Activated T-helper 1 cell treated with anti-CD3 and anti-CD28 coated beads, Interleukin-2, amount 50 U/mL, for 16 hours (primary cell): ENCODE measurements around the gene JSRP1.
A peak's percentile ranks its signal among the peaks of the same experiment; 100 is the strongest.
"Not testable (repeated sequence)": the region's sequence is repeated elsewhere in the genome, so short reads cannot be mapped to it uniquely, and the experiment has no call there.

Source experiments
- DNase-seq, 2 donors: peaks; one replicate each; pipeline ENCODE4 v3.0.0-alpha.2; 2020; ENCODE audit warnings: low read depth in 1 of 2, low spot score in 1 of 2

Gene JSRP1

DNA sequence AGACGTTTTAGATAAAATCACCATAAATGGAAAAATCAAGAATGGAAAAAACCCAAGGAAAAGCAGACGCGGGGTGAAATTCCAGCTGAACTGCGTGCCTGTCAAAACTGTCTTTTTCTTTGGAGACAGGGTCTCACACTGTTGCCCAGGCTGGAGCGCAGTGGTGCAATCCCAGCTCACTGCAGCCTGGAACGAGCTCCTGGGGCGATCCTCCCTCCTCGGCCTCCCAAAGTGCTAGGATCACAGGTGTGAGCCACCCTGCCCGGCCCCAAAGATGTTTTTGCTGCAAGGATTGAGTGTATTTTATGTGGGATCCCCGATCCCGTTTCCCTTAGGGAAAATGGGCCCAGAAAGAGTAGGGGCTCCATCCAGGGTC lies 26.6 kb upstream of the JSRP1 start:
- no peak for DNase-seq

DNA sequence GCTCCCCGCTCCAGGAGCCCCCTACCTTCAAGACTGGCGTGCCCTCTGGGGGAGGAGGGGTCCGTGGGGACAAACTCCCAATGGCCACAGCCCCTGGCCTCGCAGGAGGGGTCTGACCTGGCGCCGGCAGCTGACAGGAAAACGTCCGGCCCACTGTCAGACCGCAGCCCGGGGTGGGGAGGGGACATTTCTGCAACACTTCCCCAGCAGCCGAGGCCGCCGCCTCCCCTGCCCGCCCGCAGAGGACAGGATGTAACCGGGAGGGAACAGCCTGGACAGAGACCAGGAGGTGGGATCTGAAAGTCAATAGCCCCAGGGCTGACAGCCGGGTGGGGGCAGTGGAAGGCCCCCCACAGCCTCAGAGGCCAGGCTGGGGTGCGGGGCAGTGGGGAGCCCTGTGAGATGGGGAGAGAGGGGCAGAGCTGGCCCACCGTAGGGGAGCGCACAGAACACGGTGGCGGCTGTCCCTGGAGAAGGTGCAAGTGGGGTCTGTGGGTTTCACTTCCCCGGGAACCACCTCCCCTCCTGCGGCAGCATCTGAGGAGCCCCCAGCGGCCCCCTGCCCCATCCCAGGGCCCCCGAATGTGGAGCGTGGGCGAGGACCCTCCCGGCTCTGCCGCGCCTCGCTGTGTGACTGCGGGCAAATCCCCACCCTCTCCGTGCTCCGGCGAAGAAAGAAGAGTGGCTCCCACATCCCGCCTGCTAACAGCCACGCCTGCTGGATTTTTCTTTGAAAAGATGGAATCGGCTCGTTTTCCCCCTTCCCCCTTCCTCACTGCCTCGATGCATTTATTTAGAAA lies 26.0 kb upstream of the JSRP1 start, which contains the start of gene PEAK3:
Gene PEAK3, minus strand, starts transcription at position 114 of the 800 bp plus-strand sequence. CDS start 1,244 bp downstream, outside the sequence.
- no peak for DNase-seq

DNA sequence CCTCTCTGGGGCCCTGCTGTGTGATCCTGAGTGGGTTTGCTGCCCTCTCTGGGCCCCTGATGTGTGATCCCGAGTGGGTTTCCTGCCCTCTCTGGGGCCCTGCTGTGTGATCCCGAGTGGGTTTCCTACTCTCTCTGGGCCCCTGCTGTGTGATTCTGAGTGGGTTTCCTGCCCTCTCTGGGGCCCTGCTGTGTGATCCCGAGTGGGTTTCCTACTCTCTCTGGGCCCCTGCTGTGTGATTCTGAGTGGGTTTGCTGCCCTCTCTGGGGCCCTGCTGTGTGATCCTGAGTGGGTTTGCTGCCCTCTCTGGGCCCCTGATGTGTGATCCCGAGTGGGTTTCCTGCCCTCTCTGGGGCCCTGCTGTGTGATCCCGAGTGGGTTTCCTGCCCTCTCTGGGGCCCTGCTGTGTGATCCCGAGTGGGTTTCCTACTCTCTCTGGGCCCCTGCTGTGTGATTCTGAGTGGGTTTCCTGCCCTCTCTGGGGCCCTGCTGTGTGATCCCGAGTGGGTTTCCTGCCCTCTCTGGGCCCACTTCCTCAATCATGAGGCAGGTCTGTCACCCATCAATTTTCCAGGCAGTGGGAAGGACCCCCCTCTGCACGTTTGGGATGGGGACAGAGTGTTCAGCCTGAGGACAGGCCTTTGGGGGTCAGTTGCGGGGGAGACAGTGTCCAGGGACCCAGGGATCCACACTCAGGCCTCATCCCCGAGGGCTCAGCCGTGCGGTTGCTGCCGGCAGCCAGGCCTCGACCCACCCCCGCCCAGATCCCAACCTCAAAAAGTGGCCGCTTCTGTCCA lies 25.2 kb upstream of the JSRP1 start:
- not testable (repeated sequence) for DNase-seq

DNA sequence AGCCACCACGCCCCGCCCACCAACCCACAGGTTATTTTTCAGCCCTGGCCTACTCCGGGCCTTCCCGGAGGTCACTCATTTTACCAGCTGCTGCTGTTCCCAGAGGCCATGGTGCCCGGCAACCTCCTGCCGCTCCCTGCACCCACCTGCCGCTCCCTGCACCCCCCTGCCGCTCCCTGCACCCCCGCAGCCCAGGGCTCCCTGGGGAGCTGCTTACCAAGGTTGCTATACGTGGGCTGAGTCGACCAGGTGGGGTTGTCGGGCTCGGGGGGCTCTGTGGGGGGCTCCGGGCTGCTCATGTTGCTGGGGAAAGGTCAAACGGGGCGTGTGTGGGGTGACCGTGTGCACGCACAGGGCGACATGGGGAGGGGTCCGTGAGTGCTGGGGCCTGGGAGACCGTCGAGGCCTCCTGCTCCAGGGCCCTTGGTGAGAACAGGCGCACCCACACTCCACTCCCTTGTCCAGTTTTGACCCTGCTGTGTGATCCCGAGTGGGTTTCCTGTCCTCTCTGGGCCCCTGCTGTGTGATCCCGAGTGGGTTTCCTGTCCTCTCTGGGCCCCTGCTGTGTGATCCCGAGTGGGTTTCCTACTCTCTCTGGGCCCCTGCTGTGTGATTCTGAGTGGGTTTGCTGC lies 24.5 kb upstream of the JSRP1 start:
- no peak for DNase-seq

DNA sequence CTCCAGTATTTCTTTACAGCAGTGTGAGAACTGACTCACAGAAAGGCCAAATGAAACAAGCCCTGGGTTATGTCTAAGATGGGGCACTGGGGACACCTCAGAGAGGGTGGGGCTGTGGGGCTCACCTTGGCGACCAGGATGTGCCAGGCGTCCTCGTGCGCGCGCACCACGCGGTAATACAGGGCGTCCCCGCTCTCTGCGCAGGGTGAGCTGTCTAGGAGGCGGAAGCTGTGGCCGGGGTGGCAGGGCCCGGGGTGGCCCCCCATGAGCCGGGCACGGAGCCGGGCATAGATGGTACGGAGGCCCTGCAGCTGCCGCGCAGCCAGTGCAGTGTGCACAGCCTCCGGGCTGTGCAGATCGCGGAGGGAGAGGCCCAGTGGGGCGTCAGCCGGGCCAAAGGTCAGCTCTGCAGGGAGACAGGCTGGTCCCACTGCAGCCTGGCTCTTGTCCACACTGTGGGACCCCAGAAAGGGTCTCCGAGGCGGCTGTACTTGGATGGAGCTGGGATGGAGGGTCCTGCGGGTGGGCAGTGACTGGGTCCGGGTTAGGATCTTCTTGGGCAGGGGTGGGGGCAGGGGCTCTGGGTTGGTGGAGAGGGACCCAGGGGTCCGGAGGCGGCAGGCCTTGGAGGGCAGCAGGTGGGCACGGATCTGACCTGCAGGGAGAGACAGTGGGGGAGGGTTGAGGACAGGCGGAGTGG lies 22.4 kb upstream of the JSRP1 start:
- DNase-seq: no peak

DNA sequence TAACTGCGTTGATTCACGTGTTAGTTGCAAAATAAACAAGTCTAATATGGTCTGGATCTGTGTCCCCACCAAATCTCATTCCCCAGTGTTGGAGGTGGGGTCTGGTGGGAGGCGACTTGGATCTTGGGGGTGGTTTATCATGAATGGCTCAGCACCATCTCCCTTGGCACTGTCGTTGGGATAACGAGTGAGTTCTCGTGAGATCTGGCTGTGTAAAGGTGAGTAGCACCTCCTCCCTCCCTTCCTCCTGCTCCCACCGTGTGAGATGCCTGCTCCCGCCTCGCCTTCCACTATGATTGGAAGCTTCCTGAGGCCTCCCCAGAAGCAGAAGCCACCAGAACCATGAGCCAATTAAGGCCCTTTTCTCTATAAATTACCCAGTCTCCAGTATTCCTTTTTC lies 20.9 kb upstream of the JSRP1 start:
- DNase-seq: no peak

DNA sequence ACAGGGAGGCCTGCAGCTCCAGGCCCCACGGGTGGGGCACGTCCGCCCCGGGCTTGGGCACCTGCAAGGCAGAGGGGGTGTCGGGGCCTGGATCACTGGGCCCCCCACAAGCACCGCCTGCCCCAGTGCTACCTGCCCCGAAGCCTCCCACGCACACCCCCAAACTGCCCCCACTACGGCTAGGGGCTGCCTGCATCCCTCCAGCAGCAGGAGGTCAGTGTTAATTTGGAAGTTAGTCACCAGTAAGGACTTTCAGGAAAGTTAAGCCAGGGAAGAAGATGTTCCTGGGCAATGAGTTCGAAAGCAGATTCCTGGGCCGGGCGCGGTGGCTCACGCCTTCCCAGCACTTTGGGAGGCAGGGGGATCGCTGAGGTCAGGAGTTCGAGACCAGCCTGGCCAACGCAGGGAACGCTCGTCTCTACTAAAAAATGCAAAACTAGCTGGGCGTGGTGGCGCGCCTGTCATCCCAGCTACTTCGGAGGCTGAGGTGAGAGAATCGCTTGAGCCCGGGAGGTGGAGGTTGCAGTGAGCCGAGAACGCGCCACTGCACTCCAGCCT lies 20.3 kb upstream of the JSRP1 start:
- no peak for DNase-seq

DNA sequence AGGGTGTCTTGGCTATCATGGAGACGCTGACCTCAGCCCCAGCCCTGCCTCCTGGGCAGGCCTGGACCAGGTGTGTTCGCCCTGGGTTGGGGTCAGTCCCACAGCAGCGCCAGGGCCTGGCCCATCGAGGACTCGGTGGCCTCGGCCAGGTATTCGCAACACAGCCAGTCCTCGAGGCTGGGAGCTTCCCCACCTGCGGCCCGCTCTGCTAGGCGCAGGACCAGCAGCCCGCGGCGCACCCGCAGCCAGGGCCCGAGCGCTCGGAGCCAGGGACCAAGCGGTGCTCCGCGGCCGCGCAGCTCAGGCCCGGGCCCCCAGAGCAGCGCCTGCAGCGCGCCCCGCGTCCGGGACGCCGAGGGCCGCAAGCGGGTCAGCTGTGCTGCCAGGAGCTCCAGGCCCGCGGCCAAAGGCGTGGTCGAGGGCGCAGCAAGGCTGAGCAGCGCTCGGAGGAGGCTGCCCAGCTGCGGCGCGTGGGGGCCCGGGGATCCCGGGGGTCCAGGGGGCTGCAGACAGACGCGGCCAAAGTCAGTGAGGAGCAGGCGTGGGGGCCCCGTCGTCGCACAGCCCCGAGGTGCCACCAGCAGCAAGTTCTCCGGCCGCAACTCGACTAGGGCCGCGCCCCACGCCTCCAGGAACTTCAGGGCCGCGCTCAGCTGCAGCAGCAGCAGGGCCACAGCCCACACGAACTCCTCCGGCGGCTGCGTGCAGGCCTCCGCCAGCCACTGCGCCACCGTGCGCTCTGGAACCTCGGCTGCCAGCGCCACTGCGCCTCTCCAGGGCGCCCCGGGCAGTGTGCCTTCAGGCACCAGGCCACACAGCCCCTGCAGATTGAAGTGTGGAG lies 19.6 kb upstream of the JSRP1 start:
- no peak for DNase-seq

DNA sequence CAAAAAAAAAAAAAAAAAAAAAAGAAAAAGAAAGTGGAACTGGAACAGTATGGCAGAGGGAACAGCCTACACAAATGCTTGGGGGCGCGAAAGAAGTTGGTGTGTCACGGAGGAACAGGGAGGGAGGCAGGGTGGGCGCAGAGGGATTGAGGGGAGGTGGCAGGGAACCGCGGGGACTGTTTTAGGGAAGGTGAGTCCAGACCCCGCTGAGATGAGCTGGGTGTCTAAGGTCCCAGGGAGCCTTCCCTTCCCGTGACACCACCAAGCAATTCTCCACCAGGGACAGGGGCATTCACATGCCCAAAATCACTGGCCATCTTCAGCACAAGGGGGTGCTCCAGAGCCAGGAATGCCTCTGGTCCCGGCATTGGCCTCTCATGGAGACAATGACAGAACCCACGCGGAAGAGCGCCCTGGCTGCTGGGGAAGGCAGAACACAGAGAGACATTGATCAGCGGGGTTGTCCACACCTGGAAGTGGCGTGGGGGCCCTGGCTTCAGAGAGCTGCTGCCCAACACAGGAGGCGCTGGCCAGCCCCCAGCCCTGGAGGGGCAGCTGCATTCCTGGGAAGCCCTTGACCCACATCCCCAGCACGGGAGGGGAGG lies 18.8 kb upstream of the JSRP1 start:
- DNase-seq: no peak

DNA sequence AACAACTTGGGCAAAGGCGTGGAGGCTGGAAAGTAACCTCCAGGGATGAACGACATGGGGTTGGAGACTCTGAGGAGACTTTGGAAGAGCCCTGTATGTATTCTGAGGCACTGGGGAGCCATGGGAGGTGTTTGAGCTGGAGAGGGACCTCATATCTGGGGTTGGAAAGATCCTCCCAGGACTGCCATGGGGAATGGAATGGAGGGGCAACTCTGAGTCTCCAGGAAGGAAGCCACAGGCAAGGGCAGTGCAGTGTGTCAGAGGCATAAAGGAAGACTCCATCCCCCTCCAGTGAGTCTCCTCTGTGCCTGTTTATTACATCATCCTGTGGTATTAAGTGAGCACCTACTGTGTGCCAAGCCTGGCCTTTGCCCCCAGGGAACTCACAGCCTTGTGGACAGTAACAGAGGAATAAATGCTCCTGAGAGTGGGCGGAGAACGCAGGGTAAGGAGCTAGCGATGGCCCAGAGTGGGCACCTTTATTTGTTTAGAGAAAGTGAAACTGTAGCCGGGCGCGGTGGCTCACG lies 18.0 kb upstream of the JSRP1 start:
- DNase-seq: no peak

DNA sequence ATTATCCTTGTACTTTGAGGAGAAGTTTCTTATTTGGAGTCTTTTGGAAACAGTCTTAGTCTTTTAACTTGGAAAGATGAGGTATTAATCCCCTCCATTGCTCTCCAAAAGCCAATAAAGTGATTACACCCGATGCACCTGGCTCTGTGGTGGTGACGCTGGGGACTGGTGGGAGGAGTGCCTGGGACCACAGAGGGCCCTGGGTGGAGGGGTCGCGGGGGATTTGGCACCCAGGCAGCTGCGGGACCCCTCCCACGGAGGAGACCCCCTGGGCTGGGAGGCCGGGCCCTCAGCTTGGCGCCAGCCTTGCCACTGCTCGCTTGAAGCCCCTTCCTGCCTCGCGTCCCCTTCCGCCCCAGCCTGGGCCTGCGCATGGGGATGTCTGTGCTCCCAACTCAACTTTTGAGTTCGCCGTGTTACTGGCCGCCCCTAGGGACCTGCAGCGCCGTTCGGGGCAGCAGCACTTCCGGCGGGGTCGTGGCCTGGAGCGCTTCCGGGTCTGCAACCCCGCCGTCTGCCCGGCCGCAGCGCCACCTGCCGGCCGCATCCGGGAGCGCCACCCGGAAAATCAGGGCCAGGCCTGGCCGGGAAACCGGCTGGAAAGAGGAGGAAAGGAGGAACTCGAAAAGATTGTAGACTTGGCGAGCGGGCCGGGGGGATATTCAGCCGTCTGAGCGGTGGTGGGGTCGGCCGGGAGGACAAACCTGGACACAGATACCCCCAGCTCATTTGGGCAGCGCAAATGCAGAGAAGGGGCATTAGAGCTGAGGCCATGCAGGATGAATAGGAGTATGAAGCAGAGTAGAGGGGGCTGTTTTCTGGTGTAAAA lies 17.4 kb upstream of the JSRP1 start:
- peak; percentile 52 to 71 for DNase-seq

DNA sequence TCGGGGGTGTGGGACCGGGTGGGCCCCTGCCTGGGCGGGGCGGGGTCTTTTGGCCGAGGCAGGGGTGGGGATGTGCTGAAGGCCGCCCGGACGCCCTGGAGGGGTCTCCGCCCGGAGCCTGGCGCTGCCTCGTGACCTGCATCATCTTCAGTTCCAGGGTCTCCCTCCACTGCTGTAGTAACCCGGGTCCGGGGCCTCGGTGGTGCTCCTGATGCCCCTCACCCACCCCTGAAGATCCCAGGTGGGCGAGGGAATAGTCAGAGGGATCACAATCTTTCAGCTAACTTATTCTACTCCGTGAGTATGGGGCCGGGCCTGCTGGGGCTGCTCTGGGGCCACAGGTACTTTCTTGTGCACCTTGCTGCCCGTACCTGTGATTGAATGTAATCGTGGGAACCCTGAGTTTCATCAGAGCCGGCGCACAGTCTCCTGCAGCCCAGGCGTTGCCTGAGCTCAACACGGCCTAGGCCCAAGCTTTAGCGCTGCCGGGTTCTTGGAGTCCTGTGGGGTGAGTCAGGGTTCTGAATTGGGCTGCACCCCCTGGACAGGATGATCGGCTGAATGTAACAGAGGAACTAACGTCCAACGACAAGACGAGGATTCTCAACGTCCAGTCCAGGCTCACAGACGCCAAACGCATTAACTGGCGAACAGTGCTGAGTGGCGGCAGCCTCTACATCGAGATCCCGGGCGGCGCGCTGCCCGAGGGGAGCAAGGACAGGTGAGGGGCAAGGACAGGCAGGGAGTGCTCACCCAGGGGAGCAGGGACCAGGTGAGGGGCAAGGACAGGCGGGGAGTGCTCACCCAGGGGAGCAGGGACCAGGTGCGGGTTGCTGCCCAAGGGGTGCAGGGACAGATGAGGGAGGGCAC lies 15.3 kb upstream of the JSRP1 start:
- no peak for DNase-seq

DNA sequence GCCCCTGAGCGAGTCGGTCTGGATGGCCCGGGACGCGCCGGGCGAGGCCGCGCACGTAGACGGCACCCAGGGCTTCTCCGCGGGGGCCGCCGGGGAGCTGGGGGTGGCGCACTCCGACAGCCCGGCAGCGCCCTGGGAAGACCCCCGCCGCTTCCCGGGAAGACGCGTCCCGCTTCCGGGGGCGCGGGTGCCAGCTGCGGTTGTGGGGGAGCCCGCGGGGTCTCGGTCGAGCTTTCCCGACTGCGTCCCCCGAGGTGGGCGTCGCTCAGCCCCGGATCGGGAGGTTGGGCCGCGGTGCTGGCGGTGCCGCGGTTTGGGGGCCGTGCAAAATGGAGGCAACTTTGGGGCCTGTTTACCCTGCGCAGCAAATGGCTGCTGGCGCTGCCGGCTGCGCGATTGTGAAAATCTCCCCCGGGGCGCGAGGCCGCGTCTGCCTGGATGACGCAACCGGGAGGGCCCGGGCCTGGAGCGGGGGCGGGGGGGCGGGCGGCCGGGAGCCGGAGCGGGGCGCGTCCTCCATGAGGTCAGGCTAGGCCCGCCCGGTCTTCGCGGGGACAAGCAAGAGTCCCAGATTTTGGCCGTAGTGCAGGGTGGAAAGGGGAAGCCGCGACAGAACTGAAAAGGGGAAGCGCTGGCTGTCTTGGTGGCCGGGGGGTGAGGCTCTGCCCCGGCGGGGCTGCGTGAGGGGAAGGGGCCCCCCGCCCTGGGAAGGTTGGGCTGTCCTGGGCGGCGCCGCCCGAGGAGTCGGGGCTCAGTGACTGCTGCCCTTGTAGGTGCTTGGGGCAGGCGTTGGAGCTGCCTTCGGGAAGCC lies 14.4 kb upstream of the JSRP1 start:
- peak in 1 of 2 donors; percentile 67 for DNase-seq

DNA sequence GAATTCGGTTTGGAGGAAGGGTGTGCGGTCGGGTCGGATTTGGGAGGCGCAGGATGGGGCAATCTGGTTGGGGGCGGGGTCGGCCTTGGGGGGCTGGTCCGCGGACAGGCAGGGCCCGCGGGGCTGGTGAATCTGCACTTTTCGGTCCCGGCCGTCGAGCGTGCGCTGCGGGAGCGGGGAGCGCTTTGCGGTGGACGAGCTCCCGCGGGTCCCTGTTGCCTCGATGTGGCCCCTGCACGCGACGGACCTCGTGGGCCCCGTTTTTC lies 13.9 kb upstream of the JSRP1 start:
- no peak for DNase-seq

DNA sequence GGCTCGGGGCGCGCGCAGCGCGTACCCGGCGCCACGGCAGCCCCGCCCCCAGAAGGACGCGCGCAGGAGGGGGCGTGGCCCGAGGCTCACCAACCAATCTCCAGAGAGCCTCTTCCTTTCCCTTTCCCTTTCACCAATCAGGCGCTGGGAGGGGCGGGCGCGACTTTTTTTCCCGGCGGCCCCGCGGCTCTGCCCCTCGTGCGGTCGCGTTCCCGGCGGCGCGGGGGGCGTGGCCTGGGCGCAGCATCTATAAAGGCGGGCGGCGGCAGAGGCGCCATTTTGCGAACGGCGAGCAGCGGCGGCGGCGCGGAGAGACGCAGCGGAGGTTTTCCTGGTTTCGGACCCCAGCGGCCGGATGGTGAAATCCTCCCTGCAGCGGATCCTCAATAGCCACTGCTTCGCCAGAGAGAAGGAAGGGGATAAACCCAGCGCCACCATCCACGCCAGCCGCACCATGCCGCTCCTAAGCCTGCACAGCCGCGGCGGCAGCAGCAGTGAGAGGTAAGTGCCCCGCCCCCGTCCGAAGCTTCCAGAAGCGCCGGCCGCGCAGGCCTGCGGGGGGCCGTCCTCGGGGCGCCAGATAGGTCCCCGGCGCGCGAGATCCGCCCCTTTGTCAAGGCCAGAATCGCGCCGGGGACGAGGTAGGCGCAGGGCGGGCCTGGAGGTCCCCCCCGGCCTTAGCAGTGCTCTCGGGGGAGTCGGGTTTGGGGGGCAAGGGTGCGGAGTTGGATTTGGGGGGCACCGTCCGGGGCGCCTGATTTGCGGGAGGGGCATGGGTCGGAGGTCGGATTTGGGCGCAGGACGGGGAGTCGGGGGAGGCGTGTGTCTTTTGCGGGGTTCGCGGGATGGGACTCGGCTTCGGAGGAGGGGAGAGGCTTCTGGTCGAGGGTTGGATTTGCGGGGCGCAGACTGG lies 13.3 kb upstream of the JSRP1 start:
- DNase-seq: peak; percentile 99

DNA sequence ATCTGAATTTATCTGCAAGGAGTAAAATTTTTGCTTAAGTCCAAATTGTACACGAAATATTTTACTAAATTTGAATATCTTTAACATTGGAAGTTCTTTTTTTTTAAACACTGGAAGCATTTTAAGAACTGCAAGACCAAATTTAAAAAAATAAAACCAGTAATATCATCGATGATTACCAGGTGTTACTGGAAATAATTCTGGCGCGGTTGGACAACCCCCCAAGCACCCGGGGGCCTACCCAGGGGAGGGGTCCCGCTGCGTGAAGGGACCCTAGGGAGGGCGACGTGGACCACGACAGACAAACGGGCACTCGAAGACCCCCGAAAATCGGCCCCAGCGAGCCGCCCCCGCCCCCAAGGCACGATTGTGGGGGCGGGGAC lies 12.6 kb upstream of the JSRP1 start:
- DNase-seq: no peak
